GM21576 (cell line): ENCODE results near the gene CDH4.

ENCODE experiments used
- ATAC-seq: cut with Tn5 transposase; IDR thresholded peaks from one replicate; pipeline ENCODE4 v1.9.1; 2021; ENCODE audit warnings: mild to moderate bottlenecking, moderate library complexity; ENCODE audit not compliant: unreplicated experiment

Gene CDH4

DNA sequence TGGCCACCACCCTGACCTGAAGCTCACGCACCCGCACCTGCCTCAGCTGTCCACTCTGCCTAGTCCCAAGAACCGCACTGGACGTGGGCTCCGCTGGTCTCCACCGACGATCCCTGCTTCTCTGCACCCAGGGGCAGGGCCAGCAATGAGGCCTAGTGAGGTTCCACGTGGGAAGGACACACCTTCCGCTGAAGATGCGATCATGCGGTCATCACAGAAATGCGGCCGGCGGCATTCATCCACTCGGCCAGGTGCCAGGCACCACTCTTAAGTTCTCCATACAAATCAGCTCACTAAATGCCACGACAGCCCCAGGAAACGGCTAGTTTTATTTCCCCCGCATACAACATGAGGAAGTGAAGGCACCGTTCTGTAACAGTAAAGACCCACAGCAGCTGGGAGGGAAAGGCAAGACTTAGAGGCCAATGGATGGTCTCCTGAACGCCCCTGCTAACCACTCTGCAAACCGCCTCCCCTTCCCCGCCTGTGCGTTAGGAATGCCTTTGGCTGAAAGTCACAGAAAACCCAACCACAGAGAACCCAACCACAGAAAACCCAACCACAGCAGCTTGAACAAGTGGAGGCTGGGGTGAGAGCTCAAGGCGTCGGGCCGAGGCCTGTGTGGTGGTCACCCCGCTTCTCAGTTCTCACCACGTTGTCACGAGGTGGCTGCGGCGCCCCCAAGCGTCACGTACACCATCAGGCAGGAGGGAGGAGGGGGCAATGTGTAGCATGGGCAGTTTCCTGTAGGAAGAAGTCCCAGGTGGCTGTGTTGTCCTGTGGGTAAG lies 609.2 kb downstream of the CDH4 start:
- no peak for ATAC-seq

DNA sequence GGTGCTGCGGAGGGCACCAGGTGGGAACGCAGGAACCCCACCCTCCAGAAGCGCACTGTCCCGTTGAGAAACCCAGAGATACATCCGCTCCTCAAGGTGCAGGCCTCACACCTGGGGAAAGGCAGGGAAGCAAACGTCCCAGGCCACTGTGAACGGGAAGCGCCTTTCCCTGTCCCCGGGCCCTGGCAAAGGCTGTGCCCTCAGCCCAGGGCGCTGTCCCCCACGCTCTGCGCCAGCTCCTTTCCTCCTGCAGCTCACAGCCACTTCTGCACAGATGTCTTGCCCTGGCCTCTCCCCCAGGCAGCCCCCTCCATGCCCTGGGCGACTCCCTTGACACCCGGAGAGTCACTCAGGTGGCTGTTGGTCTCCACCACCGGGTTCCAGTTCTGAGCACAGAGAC lies 609.8 kb downstream of the CDH4 start:
- no peak for ATAC-seq

DNA sequence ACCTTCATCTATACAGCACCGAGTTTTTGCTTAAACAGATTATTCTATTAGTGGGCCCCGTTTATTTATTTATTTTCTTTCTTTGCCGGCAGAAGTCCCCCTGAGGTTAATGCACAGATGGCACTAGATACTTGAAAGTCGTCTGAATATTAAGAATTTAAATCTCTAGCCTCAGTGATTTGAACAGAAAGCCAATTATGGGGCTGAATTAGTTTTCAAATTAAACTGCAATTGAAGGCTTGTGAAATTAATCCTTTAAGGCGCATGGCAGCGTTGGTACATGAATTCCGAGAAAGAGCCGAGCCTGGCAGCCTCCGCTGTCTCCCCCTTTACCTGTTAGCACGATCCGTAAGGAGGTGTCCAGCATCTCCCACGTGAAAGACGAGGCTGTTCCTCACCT lies 610.8 kb downstream of the CDH4 start:
- no peak for ATAC-seq

DNA sequence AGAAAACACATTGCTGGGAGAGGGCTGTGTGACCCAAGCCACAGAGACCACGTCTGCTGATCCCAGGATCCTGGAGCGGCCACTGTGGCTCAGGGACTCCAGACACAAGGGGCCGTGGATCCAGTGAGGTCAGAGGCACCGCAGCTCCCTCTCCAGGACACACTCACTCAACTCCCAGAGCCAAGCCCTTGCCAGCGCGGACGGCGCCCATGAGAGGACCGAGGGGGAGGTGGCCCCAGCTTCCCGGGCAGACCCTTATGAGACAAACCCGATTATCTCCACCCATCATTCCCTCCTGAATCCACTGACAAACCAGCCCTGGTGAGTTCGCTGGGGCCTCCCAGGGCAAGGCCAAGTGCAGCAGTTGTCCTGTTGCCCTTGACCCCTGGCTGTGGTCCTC lies 612.4 kb downstream of the CDH4 start:
- ATAC-seq: no peak

DNA sequence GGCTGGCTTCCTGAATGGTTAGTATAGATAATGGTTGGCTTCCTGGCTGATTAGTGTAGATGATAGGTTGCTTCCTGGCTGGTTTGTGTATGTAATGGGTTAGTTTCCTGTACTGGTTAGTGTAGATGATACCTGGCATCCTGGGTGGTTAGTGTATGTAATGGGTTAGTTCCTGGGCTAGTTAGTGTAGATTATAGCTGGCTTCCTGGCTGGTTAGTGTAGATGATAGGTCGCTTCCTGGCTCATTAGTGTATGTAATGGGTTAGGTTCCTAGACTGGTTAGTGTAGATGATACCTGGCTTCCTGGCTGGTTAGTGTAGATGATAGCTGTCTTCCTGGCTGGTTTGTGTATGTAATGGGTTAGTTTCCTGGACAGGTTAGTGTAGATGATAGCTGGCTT lies 613.3 kb downstream of the CDH4 start:
- no peak for ATAC-seq

DNA sequence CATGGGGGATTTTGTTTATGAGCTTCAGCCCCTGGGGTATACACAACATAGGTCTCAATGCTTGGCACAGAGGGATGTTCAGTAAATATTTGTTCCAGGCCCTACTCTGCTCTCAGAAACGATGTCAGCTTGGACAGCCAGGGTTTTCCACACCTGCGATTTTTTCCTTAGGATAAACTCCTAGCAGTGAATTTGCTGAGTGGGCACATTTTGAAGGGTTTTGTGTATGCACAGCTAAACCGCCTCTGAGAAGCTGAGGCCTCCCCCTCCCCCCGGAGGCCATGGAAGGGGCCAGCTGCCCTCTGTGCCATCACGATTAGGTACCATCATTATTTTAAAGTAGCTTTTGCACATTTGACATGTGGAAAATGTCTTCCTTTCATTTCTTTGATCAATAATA lies 614.1 kb downstream of the CDH4 start:
- ATAC-seq: no peak

DNA sequence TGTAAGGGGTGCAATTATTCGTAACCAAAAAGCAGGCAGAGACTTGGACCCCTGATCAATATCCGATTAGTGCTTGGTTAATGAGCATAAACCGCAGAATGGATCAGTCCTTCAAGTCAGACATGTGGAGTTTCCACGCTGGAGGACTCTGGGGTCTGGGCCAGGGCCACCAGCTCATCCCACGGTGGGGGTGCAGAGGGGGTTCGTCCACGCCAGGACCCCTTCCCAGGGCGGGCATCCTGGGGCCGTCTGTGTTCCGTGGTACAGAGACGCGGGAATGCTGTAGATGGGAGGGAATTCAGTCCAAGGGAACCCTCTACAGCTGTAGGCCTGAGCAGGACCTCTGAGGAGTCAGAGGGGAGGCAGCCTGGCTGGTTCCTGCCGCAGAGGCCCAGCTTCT lies 615.9 kb downstream of the CDH4 start:
- no peak for ATAC-seq

DNA sequence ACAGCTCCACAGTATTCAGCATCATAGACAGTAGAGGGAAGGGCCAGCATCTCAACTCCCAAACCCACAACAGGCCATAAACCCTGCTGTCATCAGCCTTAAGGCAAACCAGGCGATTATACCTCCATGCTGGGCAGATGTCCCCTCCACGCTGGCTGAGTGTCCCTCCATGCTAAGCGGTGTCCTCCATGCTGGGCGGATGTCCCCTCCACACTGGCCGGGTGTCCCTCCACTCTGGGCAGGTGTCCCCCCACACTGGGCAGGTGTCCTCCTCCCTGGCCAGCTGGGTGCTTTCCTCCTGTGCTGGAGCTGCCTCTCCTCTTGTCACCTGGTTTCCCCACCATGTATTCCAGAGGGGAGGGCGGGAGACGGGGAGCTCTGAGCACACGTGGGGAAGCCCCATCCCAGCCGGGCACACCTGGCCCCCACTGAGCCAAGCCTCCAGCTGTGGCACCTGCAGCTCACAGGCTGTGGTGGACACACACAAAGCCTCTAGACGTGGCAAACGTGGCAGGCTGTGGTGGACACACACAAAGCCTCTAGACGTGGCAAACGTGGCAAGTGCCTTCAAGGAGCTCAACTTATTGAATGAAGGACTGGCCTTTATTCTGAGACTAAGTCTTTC lies 616.5 kb downstream of the CDH4 start:
- no peak for ATAC-seq

DNA sequence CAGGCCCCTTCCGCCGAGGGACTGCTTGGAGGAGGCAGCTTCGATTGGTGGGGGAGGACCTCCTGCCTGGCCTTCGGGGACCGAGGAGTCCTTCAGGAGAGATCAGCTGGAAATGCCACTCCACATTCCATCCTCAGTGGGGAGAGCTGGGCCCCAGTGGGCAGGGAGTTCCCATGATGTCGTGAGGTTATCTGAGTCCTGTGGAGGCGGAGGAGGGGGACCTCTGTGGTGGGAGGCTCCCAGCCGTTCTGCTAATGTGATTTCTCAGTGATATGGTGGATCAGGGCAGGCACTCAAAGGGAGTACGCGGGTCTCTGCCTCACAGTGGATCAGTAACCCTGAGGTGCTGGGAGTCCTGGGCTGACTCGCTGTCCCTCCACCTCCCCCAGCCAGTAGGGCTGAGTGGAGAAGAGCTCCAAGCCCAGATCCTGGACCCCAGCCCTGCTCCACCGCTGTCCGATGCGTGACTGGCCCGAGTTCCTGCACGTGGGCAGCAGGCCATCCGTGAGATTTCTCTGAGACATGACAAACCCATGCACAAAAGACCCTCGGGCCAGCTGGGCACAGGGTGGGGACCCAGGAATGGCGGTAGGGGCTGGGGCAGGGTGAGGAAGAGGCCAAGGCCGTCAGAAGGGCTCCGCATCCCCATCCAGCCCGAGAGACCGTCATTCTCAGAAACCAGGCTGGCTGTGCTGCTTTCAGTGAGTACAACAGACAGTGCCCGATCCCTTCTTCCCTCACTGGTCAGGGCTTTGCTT lies 617.9 kb downstream of the CDH4 start:
- ATAC-seq: no peak

DNA sequence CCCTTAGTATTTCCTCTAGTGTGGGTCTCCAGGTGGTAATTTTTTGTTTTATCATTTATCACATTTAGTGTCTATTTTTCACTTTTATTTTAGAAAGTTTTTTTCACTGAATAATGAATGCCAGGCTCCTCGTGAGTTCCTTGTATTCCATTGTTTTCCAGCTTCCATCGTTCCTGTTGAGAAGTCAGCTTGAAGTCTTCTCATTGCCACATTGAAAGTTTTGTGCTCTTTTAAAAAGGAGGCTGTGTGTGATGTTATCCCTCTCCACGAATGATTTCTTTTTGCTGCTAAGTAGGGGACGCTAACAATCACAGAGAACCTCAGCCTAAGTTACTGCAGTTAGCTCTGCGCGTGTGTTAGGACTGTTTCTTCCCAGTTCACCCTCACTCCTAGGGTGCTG lies 619.1 kb downstream of the CDH4 start:
- ATAC-seq: no peak

DNA sequence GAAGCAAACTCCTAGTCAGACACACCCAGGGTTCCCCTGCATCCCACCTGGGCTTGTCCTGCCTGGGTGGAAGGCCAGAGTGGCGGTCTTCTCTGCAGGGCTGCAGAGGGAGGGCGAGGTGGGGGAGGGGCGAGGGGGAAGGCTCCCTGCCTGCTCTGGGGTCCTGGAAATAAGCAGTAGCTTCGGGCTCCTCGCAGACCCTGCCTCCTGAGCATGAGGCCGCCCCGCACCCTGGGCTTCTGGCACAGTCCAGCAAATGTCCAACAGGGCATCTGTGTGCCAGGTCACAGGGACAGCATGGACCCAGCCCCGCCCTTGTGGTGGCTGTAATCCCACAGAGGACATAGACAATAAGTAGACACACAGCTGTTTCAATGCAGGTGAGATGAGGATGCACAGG lies 619.9 kb downstream of the CDH4 start:
- no peak for ATAC-seq

DNA sequence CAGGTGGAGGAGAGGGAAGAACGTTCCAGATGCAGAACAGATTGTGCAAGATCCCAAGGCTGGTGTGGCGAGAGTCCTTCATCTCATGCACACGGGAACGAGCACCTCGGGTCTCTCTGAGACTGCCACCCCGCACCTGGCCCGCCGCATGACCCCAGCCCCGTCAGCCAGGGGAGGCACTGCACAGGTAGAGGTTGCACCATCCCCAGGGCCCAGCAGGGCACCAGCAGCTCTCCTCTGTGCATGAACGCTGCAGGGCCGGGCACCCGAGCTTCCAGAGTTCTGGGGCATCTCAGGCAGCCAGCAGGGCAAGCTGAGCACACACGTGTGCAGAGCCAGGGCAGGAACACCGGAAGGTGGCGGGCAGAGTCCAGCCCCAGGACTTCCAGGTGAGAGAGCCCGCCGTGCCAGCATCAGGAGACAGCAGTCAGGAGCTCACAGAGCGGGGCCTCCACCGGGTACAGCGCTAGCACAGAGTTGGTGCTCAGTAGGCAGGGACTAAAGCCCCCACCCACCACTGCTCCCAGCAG lies 620.4 kb downstream of the CDH4 start:
- ATAC-seq: no peak

DNA sequence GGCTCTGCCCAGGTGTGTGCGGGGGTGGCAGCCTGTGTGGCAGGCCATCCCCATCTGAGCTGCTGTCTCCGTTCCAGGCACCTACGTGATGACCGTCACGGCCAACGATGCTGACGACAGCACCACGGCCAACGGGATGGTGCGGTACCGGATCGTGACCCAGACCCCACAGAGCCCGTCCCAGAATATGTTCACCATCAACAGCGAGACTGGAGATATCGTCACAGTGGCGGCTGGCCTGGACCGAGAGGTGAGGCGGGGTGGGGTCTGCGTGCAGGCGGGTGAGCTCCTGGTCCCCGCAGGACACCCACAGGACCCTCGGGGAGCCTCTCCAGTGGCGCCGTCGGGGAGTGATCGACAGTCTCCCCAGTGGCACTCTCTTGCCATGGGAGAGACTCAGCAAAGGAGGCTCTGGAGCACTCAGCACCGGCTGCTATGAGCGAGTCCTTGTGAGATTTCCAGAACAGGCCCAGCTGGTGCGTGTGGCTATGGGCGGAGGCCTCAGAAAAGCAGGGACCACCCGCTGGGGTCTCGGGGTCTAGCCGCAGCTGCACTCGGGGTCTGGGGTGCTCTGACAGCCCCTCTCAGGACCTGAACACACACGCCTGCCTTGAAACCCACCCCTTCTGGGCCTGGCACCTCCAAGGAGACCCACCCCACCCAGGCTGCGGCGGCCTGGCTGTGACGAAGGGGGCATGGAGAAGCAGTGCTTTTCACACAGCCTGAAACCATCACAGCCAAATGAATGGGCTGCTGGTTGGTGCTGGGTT lies 621.8 kb downstream of the CDH4 start:
- ATAC-seq: no peak

DNA sequence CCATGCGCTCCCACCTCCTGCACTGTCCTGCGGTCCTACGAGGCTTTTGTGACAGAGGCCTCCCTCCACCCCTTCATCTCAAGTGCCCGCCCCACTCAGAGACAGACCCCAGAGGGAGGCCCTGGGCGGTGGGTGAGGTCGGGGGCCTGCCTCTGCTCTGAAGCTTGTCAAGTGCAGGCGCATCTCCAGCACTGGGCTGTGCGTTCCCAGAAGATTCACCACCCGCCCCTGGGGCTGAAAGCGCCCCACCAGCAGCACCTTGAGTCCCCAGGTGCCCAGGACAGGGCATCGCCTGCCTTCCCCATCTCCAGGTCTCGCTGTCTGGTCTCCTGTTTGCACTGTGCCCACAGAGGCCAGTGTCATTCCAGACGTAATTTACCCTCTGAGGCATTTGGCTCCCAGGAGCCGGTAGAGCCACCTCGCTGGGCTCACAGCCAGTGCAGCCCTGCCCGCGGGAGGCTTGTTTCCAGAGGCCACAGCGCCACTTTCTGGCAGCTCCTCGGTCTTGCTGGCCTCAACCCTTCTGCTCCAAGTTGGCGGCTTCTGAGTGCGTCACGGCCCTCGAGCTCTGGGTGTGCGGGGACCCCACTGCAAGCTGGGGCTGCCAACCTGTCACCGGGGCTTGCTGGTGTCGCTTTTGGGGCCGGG lies 622.5 kb downstream of the CDH4 start:
- no peak for ATAC-seq

DNA sequence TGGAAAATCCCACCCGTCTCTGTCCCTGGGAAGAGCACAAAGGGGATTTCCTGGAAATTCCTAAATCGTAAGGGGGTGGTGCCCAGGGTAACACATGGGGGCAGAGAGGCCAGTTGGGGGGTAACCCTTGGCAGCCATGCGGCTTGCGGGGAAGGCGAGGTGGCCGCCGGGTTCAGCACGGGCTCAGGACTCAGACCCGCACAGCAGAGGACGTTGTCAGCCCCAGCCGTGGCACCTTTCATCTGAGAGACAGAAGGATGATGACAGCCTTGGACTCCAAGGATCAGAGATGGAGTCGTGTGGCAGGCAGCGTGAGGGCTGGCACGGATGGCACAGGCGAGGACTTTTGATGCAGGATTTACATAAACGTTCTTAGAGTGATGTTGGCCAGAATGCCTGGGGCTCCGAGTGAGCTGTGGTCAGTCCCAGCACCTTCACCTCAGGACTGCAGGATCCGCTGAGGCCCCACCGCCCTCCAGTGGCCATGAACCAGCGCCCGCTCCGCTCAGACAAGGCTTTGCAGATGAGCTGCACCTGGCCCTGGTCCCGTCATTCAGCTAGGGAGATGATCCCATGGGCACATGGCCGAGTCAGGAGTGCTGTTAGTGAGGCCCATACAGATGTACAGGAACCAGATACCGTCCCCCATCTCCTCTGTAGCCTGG lies 623.3 kb downstream of the CDH4 start:
- ATAC-seq: no peak

DNA sequence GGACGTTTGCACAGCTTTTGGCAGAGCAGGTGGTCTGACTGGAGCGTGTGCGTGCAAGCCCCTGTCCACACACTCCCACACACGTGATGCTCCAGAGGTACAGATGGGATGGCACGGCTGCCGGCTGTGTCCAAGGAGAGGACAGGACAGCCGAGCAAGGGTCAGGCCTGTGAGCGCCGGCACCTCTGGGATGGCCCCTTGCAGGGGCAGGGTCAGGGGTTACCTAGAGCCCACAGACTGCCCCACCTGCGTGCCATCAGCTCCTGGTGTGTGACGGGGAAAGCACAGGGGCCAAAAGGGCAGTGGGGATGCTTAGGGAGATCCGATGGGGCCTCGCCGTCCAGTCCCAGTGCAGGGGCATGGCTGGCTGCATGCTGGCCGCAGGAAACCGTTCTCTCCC lies 623.9 kb downstream of the CDH4 start:
- no peak for ATAC-seq

DNA sequence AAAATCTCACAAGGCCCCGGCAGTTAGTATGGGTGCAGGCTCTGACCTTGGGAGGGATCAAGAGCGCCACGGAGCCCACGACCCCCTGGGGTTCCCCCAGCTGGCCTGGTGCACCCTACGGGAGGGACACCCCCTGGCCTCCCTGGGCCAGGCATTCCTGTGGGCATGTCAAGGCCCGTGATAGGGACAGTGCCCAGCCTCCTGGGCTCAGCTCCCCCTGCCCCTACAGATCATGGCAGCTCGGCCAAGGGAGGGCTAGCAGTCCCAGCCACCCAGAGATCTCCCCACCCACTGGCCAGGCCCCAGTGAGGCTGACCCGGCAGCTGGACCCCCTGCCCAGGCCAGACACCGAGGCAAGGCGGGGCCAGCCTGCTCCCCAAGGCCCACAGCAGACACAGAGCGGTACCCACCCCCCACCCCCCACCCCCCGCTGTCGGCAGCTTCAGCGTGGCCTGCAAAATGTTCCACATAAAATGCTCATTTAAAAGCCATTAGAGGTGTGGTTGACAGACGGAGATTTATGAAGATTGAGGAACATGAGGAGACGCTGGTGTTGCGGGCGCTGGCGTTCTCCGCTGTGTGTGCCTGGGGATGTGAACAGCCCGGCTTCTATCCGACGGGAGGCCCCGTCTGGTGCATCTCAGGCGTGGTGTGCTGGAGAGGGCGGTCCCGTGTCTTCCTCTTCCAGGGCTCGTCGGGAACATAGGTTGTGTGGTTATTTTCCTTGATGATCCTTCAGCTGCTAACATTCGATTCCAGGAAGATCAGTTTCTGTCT lies 625.1 kb downstream of the CDH4 start:
- ATAC-seq: no peak

DNA sequence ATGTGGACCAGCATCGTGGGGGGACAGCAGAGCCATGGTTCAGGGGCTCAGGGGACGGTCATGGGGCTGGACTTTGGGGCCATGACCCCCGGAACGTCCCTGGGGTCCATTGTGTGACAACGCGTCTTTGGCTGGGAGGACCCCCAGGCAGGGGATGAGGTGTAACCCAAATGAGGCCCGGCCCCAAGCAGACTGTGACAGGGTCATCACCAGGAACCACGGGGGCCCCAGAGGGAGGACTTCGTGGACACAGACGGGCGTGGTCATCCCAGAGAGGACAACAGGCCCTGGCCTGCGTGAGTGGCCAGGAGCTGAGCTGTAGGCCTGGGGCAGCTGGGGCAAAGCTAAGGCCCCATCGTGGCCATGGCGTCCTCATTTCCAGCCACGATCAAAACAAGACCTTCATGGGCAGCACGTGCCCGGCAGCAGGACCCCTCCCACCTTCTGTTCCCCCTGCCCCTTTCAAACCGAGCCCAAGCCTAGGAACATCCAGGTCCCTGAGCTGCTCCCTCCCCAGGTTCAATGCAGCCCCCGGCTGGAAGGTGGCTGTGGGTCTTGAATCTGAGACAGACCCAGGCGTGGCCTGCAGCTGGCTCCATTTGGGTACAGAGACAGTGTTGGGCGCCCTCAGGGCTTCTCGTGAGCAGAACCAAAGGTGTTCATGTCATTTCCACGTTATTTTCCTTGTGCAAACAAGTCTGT lies 625.9 kb downstream of the CDH4 start:
- no peak for ATAC-seq
